ENCODE measurements around the gene PMAIP1.
"Not testable (repeated sequence)": the region's sequence is repeated elsewhere in the genome, so short reads cannot be mapped to it uniquely, and the experiment has no call there.

The PMAIP1 gene

GRCh38 chr18:59899298-59900221 is at the start of gene PMAIP1:
Gene PMAIP1, plus strand, starts transcription at chr18:59899996. Its CDS starts 182 bp downstream, at chr18:59900178.
- peak in 1 of 2 donors; percentile 50 for DNase-seq

- DNase-seq = no peak
Observed at GRCh38 chr18:59851784-59852399, 47.9 kb upstream of the PMAIP1 start.

- DNase-seq = no peak
Observed at GRCh38 chr18:59852548-59852947, 47.2 kb upstream of the PMAIP1 start.

- no peak for DNase-seq
Observed at GRCh38 chr18:59853380-59853779, 46.4 kb upstream of the PMAIP1 start.

- DNase-seq = not testable (repeated sequence)
Observed at GRCh38 chr18:59853988-59854387, 45.8 kb upstream of the PMAIP1 start.

- no peak for DNase-seq
Observed at GRCh38 chr18:59861009-59861408, 38.8 kb upstream of the PMAIP1 start.

- DNase-seq = no peak
Observed at GRCh38 chr18:59861963-59862819, 37.6 kb upstream of the PMAIP1 start.

- DNase-seq = no peak
Observed at GRCh38 chr18:59865241-59865986, 34.4 kb upstream of the PMAIP1 start.

GRCh38 chr18:59866551-59867269 is 33.1 kb upstream of the PMAIP1 start:
- no peak for DNase-seq

GRCh38 chr18:59867337-59868104 is 32.3 kb upstream of the PMAIP1 start:
- no peak for DNase-seq

- DNase-seq = no peak
Observed at GRCh38 chr18:59870623-59871130, 29.1 kb upstream of the PMAIP1 start.

GRCh38 chr18:59871711-59872362 is 28.0 kb upstream of the PMAIP1 start:
- no peak for DNase-seq

GRCh38 chr18:59873641-59874040 is 26.2 kb upstream of the PMAIP1 start:
- no peak for DNase-seq

GRCh38 chr18:59874166-59874565 is 25.6 kb upstream of the PMAIP1 start:
- no peak for DNase-seq

- no peak for DNase-seq
Observed at GRCh38 chr18:59876310-59876626, 23.5 kb upstream of the PMAIP1 start.

- no peak for DNase-seq
Observed at GRCh38 chr18:59877361-59877760, 22.4 kb upstream of the PMAIP1 start.

- DNase-seq = no peak
Observed at GRCh38 chr18:59878644-59879043, 21.2 kb upstream of the PMAIP1 start.

GRCh38 chr18:59881728-59882656 is 17.8 kb upstream of the PMAIP1 start:
- no peak for DNase-seq

- no peak for DNase-seq
Observed at GRCh38 chr18:59884351-59884750, 15.4 kb upstream of the PMAIP1 start.

Data from hippocampal formation (tissue), 2 donors.